Measurements from ENCODE around the gene TAF12.
"Not testable (repeated sequence)": the region's sequence is repeated elsewhere in the genome, so short reads cannot be mapped to it uniquely, and the experiment has no call there.

Gene TAF12

GRCh38 chr1:28580722-28581530 is 61.9 kb downstream of the TAF12 start:
- peak; percentile 53 to 70 for DNase-seq

- DNase-seq: no peak
Measured at GRCh38 chr1:28579401-28579800, 63.5 kb downstream of the TAF12 start.

GRCh38 chr1:28578696-28579218 is 64.1 kb downstream of the TAF12 start:
- DNase-seq: no peak

GRCh38 chr1:28577738-28578536 is 64.9 kb downstream of the TAF12 start:
- DNase-seq: no peak

GRCh38 chr1:28577052-28577678 is 65.7 kb downstream of the TAF12 start:
- DNase-seq: no peak

- no peak for DNase-seq
Measured at GRCh38 chr1:28573564-28573963, 69.3 kb downstream of the TAF12 start.

GRCh38 chr1:28572891-28573290 is 70.0 kb downstream of the TAF12 start:
- DNase-seq: not testable (repeated sequence)

- no peak for DNase-seq
Measured at GRCh38 chr1:28571911-28572310, 71.0 kb downstream of the TAF12 start.

GRCh38 chr1:28566931-28567330 is 75.9 kb downstream of the TAF12 start:
- no peak for DNase-seq

GRCh38 chr1:28565726-28566125 is 77.1 kb downstream of the TAF12 start:
- no peak for DNase-seq

GRCh38 chr1:28565040-28565439 is 77.8 kb downstream of the TAF12 start:
- DNase-seq: no peak

- no peak for DNase-seq
Measured at GRCh38 chr1:28564310-28564709, 78.6 kb downstream of the TAF12 start.

GRCh38 chr1:28560886-28561285 is 82.0 kb downstream of the TAF12 start:
- DNase-seq: no peak
